IMR-90 (cell line): ENCODE results near the gene FER. TPM values are rescaled to one million over a fixed set of nuclear protein-coding genes. Genes with fewer than 3 reads are reported as not detected.

Experiments used
- ATAC-seq: fragments of 200-7000 bp; cut with Tn5 transposase; 2 replicates; pipeline ENCODE4 v1.9.1; 2020; ENCODE audit warnings: low read depth, mild to moderate bottlenecking, moderate library complexity
- BruUV-seq: library from RNA; stranded (reverse); fragments of 400-500 nt; replicated peaks from 2 replicates; lab custom pipeline; 2021; lab: Mats Ljungman, UMichigan
- CTCF ChIA-PET: fragments of 300-600 bp; formaldehyde crosslinking; extraction: SDS; loops from one replicate; lab custom pipeline; 2021; ENCODE audit warnings: antibody characterized with exemption; lab: Yijun Ruan, JAX
- POLR2A ChIA-PET: fragments of 300-600 bp; sonication (Branson Sonifier 250); formaldehyde crosslinking; loops from one replicate; lab custom pipeline; 2022; ENCODE audit warnings: antibody characterized with exemption; ENCODE audit not compliant: unreplicated experiment; lab: Charles Lee
- DNase-seq: peaks from one replicate; pipeline ENCODE4 v3.0.0; 2013
- H2AFZ ChIP-seq: replicated peaks from 2 replicates; pipeline ENCODE3; 2013; ENCODE audit warnings: low read length, mild to moderate bottlenecking; ENCODE audit not compliant: poor library complexity
- H2AK5ac ChIP-seq: 2 replicates; pipeline ENCODE4 v1.6.1; 2013; ENCODE audit warnings: low read depth, low read length, inconsistent platforms
- H2AK9ac ChIP-seq: replicated peaks from 2 replicates; pipeline ENCODE3; 2013; ENCODE audit warnings: mild to moderate bottlenecking, low read depth, low read length, moderate library complexity; ENCODE audit not compliant: poor library complexity
- H2BK120ac ChIP-seq: 2 replicates; pipeline ENCODE4 v1.6.1; 2013; ENCODE audit warnings: low read depth, low read length, inconsistent platforms
- H2BK15ac ChIP-seq: 3 replicates; pipeline ENCODE4 v1.6.1; 2013; ENCODE audit warnings: low read depth, low read length, inconsistent platforms
- H2BK20ac ChIP-seq: 2 replicates; pipeline ENCODE4 v1.6.1; 2013; ENCODE audit warnings: low read depth, mild to moderate bottlenecking, inconsistent platforms, low read length, moderate library complexity
- H2BK5ac ChIP-seq: 2 replicates; pipeline ENCODE4 v1.6.1; 2013; ENCODE audit warnings: mild to moderate bottlenecking, low read depth, low read length, inconsistent platforms; ENCODE audit not compliant: poor library complexity, severe bottlenecking
- H3K14ac ChIP-seq: replicated peaks from 2 replicates; pipeline ENCODE4 v1.6.1; 2013; ENCODE audit warnings: low read depth, low read length, inconsistent platforms
- H3K18ac ChIP-seq: 2 replicates; pipeline ENCODE4 v1.6.1; 2013; ENCODE audit warnings: low read depth, low read length, control low read depth
- H3K23ac ChIP-seq: 2 replicates; pipeline ENCODE4 v1.6.1; 2013; ENCODE audit warnings: low read depth, low read length, inconsistent platforms
- H3K27ac ChIP-seq: 2 replicates; pipeline ENCODE4 v1.5.1; 2013; ENCODE audit warnings: mild to moderate bottlenecking, control low read depth, low read length; ENCODE audit not compliant: insufficient read depth
- H3K27me3 ChIP-seq: 2 replicates; pipeline ENCODE4 v1.6.1; 2013; ENCODE audit warnings: low read length; ENCODE audit not compliant: control insufficient read depth, insufficient read depth
- H3K36me3 ChIP-seq: 2 replicates; pipeline ENCODE4 v1.6.1; 2013; ENCODE audit warnings: low read length, mixed read lengths; ENCODE audit not compliant: control insufficient read depth, insufficient read depth
- H3K4ac ChIP-seq: 2 replicates; pipeline ENCODE4 v1.6.1; 2013; ENCODE audit warnings: low read depth, low read length, inconsistent platforms
- H3K4me1 ChIP-seq: 2 replicates; pipeline ENCODE4 v1.6.1; 2013; ENCODE audit warnings: low read length, mixed read lengths; ENCODE audit not compliant: control insufficient read depth, insufficient read depth
- H3K4me2 ChIP-seq: 2 replicates; pipeline ENCODE4 v1.6.1; 2013; ENCODE audit warnings: low read depth, mild to moderate bottlenecking, control low read depth, low read length, moderate library complexity
- H3K4me3 ChIP-seq: 2 replicates; pipeline ENCODE4 v1.5.1; 2013; ENCODE audit warnings: low read depth, mild to moderate bottlenecking, control low read depth, low read length, moderate library complexity; ENCODE audit not compliant: insufficient read depth
- H3K56ac ChIP-seq: 2 replicates; pipeline ENCODE4 v1.6.1; 2013; ENCODE audit warnings: low read length, inconsistent platforms; ENCODE audit not compliant: insufficient read depth; ENCODE audit errors: extremely low read depth
- H3K79me1 ChIP-seq, 2 experiments: 2 replicates each; pipeline ENCODE4 v1.6.1; 2013; ENCODE audit warnings: low read length in 2 of 2, inconsistent platforms in 1 of 2, low read depth in 1 of 2
- H3K9ac ChIP-seq: 2 replicates; pipeline ENCODE4 v1.6.1; 2013; ENCODE audit warnings: low read depth, low read length, control low read depth
- H3K9me1 ChIP-seq: 2 replicates; pipeline ENCODE4 v1.6.1; 2013; ENCODE audit warnings: low read length, inconsistent platforms; ENCODE audit not compliant: insufficient read depth
- H3K9me3 ChIP-seq: 2 replicates; pipeline ENCODE4 v1.6.1; 2013; ENCODE audit warnings: low read length; ENCODE audit not compliant: control insufficient read depth, insufficient read depth
- H4K20me1 ChIP-seq: 2 replicates; pipeline ENCODE4 v1.6.1; 2013; ENCODE audit warnings: low read length, inconsistent platforms; ENCODE audit not compliant: insufficient read depth
- H4K5ac ChIP-seq: 2 replicates; pipeline ENCODE4 v1.6.1; 2013; ENCODE audit warnings: mild to moderate bottlenecking, low read depth, low read length, control low read depth
- H4K8ac ChIP-seq, 2 experiments: 2 replicates each; pipeline ENCODE4 v1.6.1; 2013; ENCODE audit warnings: low read depth in 2 of 2, low read length in 2 of 2, control low read depth in 1 of 2, inconsistent platforms in 1 of 2
- H4K91ac ChIP-seq: 2 replicates; pipeline ENCODE4 v1.6.1; 2013; ENCODE audit warnings: low read depth, low read length, inconsistent platforms; ENCODE audit not compliant: insufficient read depth
- BHLHE40 ChIP-seq: fragments of 150-350 bp; IDR thresholded peaks from 2 replicates; pipeline ENCODE4 v1.6.1; 2016; ENCODE audit warnings: mild to moderate bottlenecking, low read depth, low read length
- CEBPB ChIP-seq: IDR thresholded peaks from 2 replicates; pipeline ENCODE4 v1.6.1; 2012; ENCODE audit warnings: low read depth, low read length, improper control_type of control experiment
- CHD1 ChIP-seq: IDR thresholded peaks from 2 replicates; pipeline ENCODE4 v1.6.1; 2012; ENCODE audit warnings: low read depth, low read length, improper control_type of control experiment
- ELK1 ChIP-seq: fragments of 150-350 bp; IDR thresholded peaks from 2 replicates; pipeline ENCODE4 v1.6.1; 2016; ENCODE audit warnings: low read depth, mild to moderate bottlenecking, low read length, moderate library complexity, borderline replicate concordance
- MAFK ChIP-seq: IDR thresholded peaks from 2 replicates; pipeline ENCODE4 v1.6.1; 2012; ENCODE audit warnings: low read depth, low read length, improper control_type of control experiment
- NFE2L2 ChIP-seq: fragments of 150-350 bp; IDR thresholded peaks from 2 replicates; pipeline ENCODE4 v1.6.1; 2016; ENCODE audit warnings: low read depth, mild to moderate bottlenecking, low read length
- RCOR1 ChIP-seq: IDR thresholded peaks from 2 replicates; pipeline ENCODE4 v1.6.1; 2012; ENCODE audit warnings: mild to moderate bottlenecking, low read length, improper control_type of control experiment; ENCODE audit not compliant: insufficient replicate concordance
- RFX5 ChIP-seq: IDR thresholded peaks from 2 replicates; pipeline ENCODE4 v1.8.0; 2012; ENCODE audit warnings: low read depth, mild to moderate bottlenecking, low read length, moderate library complexity
- USF2 ChIP-seq: fragments of 150-350 bp; IDR thresholded peaks from 2 replicates; pipeline ENCODE4 v1.6.1; 2017; ENCODE audit warnings: mild to moderate bottlenecking, antibody characterized with exemption, low read length, low read depth
- WGBS, 2 experiments: methylation state at CpG; one replicate each; pipeline versions ENCODE4 v1.1.5 to v1.1.7; 2013; ENCODE audit warnings: missing lambda C conversion rate in 2 of 2; ENCODE audit not compliant: insufficient read length in 1 of 2; ENCODE audit errors: extremely low coverage in 2 of 2; 5-methylcytosine and 5-hydroxymethylcytosine counted together
- dilution Hi-C: fragments of 300-500 bp; cut with HindIII; formaldehyde crosslinking; loops from one replicate; pipeline ENCODE4 v1.14.3; 2018; ENCODE audit warnings: low sequenced_read_pairs; ENCODE audit not compliant: unreplicated experiment
- in situ Hi-C: fragments of 300-500 bp; cut with MboI; formaldehyde crosslinking; loops from 3 replicates; pipeline ENCODE4 v1.14.3; 2019; ENCODE audit warnings: low sequenced_read_pairs, inconsistent platforms, mixed read lengths
- intact Hi-C: fragments of 100-400 bp; cut with micrococcal nuclease; formaldehyde crosslinking; loops from 2 replicates; pipeline ENCODE4 v1.10.0; 2022
- polyA plus RNA-seq, 3 experiments: library from polyadenylated mRNA; depleted of rRNA; stranded (reverse); fragments of >200 nt; gene quantifications; 2 replicates each; pipeline ENCODE4 v1.2.3, GENCODE V29; 2012; ENCODE audit warnings: low replicate concordance in 1 of 3
- total RNA-seq: library from RNA; depleted of rRNA; stranded (reverse); fragments of >200 nt; gene quantifications from 2 replicates; pipeline ENCODE4 v1.2.3, GENCODE V29; 2012

Gene FER
- total and polyA plus RNA-seq, 2 of the 4 experiments (the other 2 are of a cell fraction) = 3.5 to 32.4 TPM

- no peak overlapping the region for H4K5ac ChIP-seq
- H2BK5ac ChIP-seq = no peak overlapping the region
- no peak overlapping the region for H2BK120ac ChIP-seq
- 100% methylated on average over 2 of the region's 4 CpGs; no CpG with 5 or more reads in 1 of the 2 experiments for WGBS, 2 experiments
- H4K91ac ChIP-seq = no peak overlapping the region
- no peak overlapping the region for H3K14ac ChIP-seq
- H2AFZ ChIP-seq = no peak overlapping the region
- H2AK5ac ChIP-seq = no peak overlapping the region
- no peak overlapping the region for H3K56ac ChIP-seq
- H3K27me3 ChIP-seq = no peaks in the 10 kb centered on the region
- H3K4me1 ChIP-seq = no peaks in the 10 kb centered on the region
- no peak overlapping the region for H4K8ac ChIP-seq
- H3K36me3 ChIP-seq = no peaks in the 10 kb centered on the region; the same call in 1 of the 2 replicates
- CTCF ChIA-PET = interaction anchor here (1.2 kb wide), 1 partner anchor 41 kb away, joined by 4 read pairs; no protein-coding TSS in a partner anchor
- no peak overlapping the region for H3K27ac ChIP-seq
- H3K4me2 ChIP-seq = no peak overlapping the region
- ATAC-seq (no peak), DNase-seq (no peak)
- BruUV-seq = no TSS peak
- dilution Hi-C loops (no loop called here), in situ Hi-C loops (no loop called here), intact Hi-C loops (no loop called here)
- H3K9me1 ChIP-seq = no peaks in the 10 kb centered on the region
- no peak overlapping the region for H3K18ac ChIP-seq
- H2AK9ac ChIP-seq = no peak overlapping the region
- H2BK15ac ChIP-seq = no peak overlapping the region
- no peak overlapping the region for H3K23ac ChIP-seq
- H3K9ac ChIP-seq = no peak overlapping the region
- no peaks in the 10 kb centered on the region for H4K20me1 ChIP-seq
- no peaks in the 10 kb centered on the region for H3K9me3 ChIP-seq
- no peak overlapping the region for H3K4me3 ChIP-seq
- 0 out of 4 replicates have a peak, but pooled peaks cover 0 to 7% of the 10 kb centered on the region in 2 experiments for H3K79me1 ChIP-seq
- TF ChIP-seq BHLHE40 (no peak), RFX5 (no peak), RCOR1 (no peak), NFE2L2 (no peak), CEBPB (no peak), MAFK (no peak), CHD1 (no peak), ELK1 (no peak), USF2 (no peak)
- no peak overlapping the region for H3K4ac ChIP-seq
- H2BK20ac ChIP-seq = no peak overlapping the region
- POLR2A ChIA-PET = no interaction called here
These were observed 250.0 kb downstream of the FER start for GRCh38 chr5:108997720-108998119.
